IMR-90 (cell line): ENCODE results near the gene NAA60. TPM values are rescaled to one million over a fixed set of nuclear protein-coding genes. Genes with fewer than 3 reads are reported as not detected.

ENCODE experiments used
- ATAC-seq: fragments of 200-7000 bp; cut with Tn5 transposase; 2 replicates; pipeline ENCODE4 v1.9.1; 2020; ENCODE audit warnings: low read depth, mild to moderate bottlenecking, moderate library complexity
- BruUV-seq: library from RNA; stranded (reverse); fragments of 400-500 nt; replicated peaks from 2 replicates; lab custom pipeline; 2021; lab: Mats Ljungman, UMichigan
- CTCF ChIA-PET: fragments of 300-600 bp; formaldehyde crosslinking; extraction: SDS; loops from one replicate; lab custom pipeline; 2021; ENCODE audit warnings: antibody characterized with exemption; lab: Yijun Ruan, JAX
- POLR2A ChIA-PET: fragments of 300-600 bp; sonication (Branson Sonifier 250); formaldehyde crosslinking; loops from one replicate; lab custom pipeline; 2022; ENCODE audit warnings: antibody characterized with exemption; ENCODE audit not compliant: unreplicated experiment; lab: Charles Lee
- DNase-seq: peaks from one replicate; pipeline ENCODE4 v3.0.0; 2013
- H2AFZ ChIP-seq: replicated peaks from 2 replicates; pipeline ENCODE3; 2013; ENCODE audit warnings: low read length, mild to moderate bottlenecking; ENCODE audit not compliant: poor library complexity
- H2AK5ac ChIP-seq: 2 replicates; pipeline ENCODE4 v1.6.1; 2013; ENCODE audit warnings: low read depth, low read length, inconsistent platforms
- H2AK9ac ChIP-seq: replicated peaks from 2 replicates; pipeline ENCODE3; 2013; ENCODE audit warnings: mild to moderate bottlenecking, low read depth, low read length, moderate library complexity; ENCODE audit not compliant: poor library complexity
- H2BK120ac ChIP-seq: 2 replicates; pipeline ENCODE4 v1.6.1; 2013; ENCODE audit warnings: low read depth, low read length, inconsistent platforms
- H2BK15ac ChIP-seq: 3 replicates; pipeline ENCODE4 v1.6.1; 2013; ENCODE audit warnings: low read depth, low read length, inconsistent platforms
- H2BK20ac ChIP-seq: 2 replicates; pipeline ENCODE4 v1.6.1; 2013; ENCODE audit warnings: low read depth, mild to moderate bottlenecking, inconsistent platforms, low read length, moderate library complexity
- H2BK5ac ChIP-seq: 2 replicates; pipeline ENCODE4 v1.6.1; 2013; ENCODE audit warnings: mild to moderate bottlenecking, low read depth, low read length, inconsistent platforms; ENCODE audit not compliant: poor library complexity, severe bottlenecking
- H3K14ac ChIP-seq: replicated peaks from 2 replicates; pipeline ENCODE4 v1.6.1; 2013; ENCODE audit warnings: low read depth, low read length, inconsistent platforms
- H3K18ac ChIP-seq: 2 replicates; pipeline ENCODE4 v1.6.1; 2013; ENCODE audit warnings: low read depth, low read length, control low read depth
- H3K23ac ChIP-seq: 2 replicates; pipeline ENCODE4 v1.6.1; 2013; ENCODE audit warnings: low read depth, low read length, inconsistent platforms
- H3K27ac ChIP-seq: 2 replicates; pipeline ENCODE4 v1.5.1; 2013; ENCODE audit warnings: mild to moderate bottlenecking, control low read depth, low read length; ENCODE audit not compliant: insufficient read depth
- H3K27me3 ChIP-seq: 2 replicates; pipeline ENCODE4 v1.6.1; 2013; ENCODE audit warnings: low read length; ENCODE audit not compliant: control insufficient read depth, insufficient read depth
- H3K36me3 ChIP-seq: 2 replicates; pipeline ENCODE4 v1.6.1; 2013; ENCODE audit warnings: low read length, mixed read lengths; ENCODE audit not compliant: control insufficient read depth, insufficient read depth
- H3K4ac ChIP-seq: 2 replicates; pipeline ENCODE4 v1.6.1; 2013; ENCODE audit warnings: low read depth, low read length, inconsistent platforms
- H3K4me1 ChIP-seq: 2 replicates; pipeline ENCODE4 v1.6.1; 2013; ENCODE audit warnings: low read length, mixed read lengths; ENCODE audit not compliant: control insufficient read depth, insufficient read depth
- H3K4me2 ChIP-seq: 2 replicates; pipeline ENCODE4 v1.6.1; 2013; ENCODE audit warnings: low read depth, mild to moderate bottlenecking, control low read depth, low read length, moderate library complexity
- H3K4me3 ChIP-seq: 2 replicates; pipeline ENCODE4 v1.5.1; 2013; ENCODE audit warnings: low read depth, mild to moderate bottlenecking, control low read depth, low read length, moderate library complexity; ENCODE audit not compliant: insufficient read depth
- H3K56ac ChIP-seq: 2 replicates; pipeline ENCODE4 v1.6.1; 2013; ENCODE audit warnings: low read length, inconsistent platforms; ENCODE audit not compliant: insufficient read depth; ENCODE audit errors: extremely low read depth
- H3K79me1 ChIP-seq, 2 experiments: 2 replicates each; pipeline ENCODE4 v1.6.1; 2013; ENCODE audit warnings: low read length in 2 of 2, inconsistent platforms in 1 of 2, low read depth in 1 of 2
- H3K9ac ChIP-seq: 2 replicates; pipeline ENCODE4 v1.6.1; 2013; ENCODE audit warnings: low read depth, low read length, control low read depth
- H3K9me1 ChIP-seq: 2 replicates; pipeline ENCODE4 v1.6.1; 2013; ENCODE audit warnings: low read length, inconsistent platforms; ENCODE audit not compliant: insufficient read depth
- H3K9me3 ChIP-seq: 2 replicates; pipeline ENCODE4 v1.6.1; 2013; ENCODE audit warnings: low read length; ENCODE audit not compliant: control insufficient read depth, insufficient read depth
- H4K20me1 ChIP-seq: 2 replicates; pipeline ENCODE4 v1.6.1; 2013; ENCODE audit warnings: low read length, inconsistent platforms; ENCODE audit not compliant: insufficient read depth
- H4K5ac ChIP-seq: 2 replicates; pipeline ENCODE4 v1.6.1; 2013; ENCODE audit warnings: mild to moderate bottlenecking, low read depth, low read length, control low read depth
- H4K8ac ChIP-seq, 2 experiments: 2 replicates each; pipeline ENCODE4 v1.6.1; 2013; ENCODE audit warnings: low read depth in 2 of 2, low read length in 2 of 2, control low read depth in 1 of 2, inconsistent platforms in 1 of 2
- H4K91ac ChIP-seq: 2 replicates; pipeline ENCODE4 v1.6.1; 2013; ENCODE audit warnings: low read depth, low read length, inconsistent platforms; ENCODE audit not compliant: insufficient read depth
- CHD1 ChIP-seq: IDR thresholded peaks from 2 replicates; pipeline ENCODE4 v1.6.1; 2012; ENCODE audit warnings: low read depth, low read length, improper control_type of control experiment
- FOS ChIP-seq: fragments of 150-350 bp; IDR thresholded peaks from 2 replicates; pipeline ENCODE4 v1.6.1; 2016; ENCODE audit warnings: low read depth, low read length
- MAFK ChIP-seq: IDR thresholded peaks from 2 replicates; pipeline ENCODE4 v1.6.1; 2012; ENCODE audit warnings: low read depth, low read length, improper control_type of control experiment
- MAZ ChIP-seq: IDR thresholded peaks from 2 replicates; pipeline ENCODE4 v1.6.1; 2012; ENCODE audit warnings: low read depth, mild to moderate bottlenecking, low read length, improper control_type of control experiment, moderate library complexity, borderline replicate concordance
- NFE2L2 ChIP-seq: fragments of 150-350 bp; IDR thresholded peaks from 2 replicates; pipeline ENCODE4 v1.6.1; 2016; ENCODE audit warnings: low read depth, mild to moderate bottlenecking, low read length
- POLR2A ChIP-seq: IDR thresholded peaks from 2 replicates; pipeline ENCODE4 v1.6.1; 2012; ENCODE audit warnings: mild to moderate bottlenecking, low read depth, low read length
- USF2 ChIP-seq: fragments of 150-350 bp; IDR thresholded peaks from 2 replicates; pipeline ENCODE4 v1.6.1; 2017; ENCODE audit warnings: mild to moderate bottlenecking, antibody characterized with exemption, low read length, low read depth
- WGBS, 2 experiments: methylation state at CpG; one replicate each; pipeline versions ENCODE4 v1.1.5 to v1.1.7; 2013; ENCODE audit warnings: missing lambda C conversion rate in 2 of 2; ENCODE audit not compliant: insufficient read length in 1 of 2; ENCODE audit errors: extremely low coverage in 2 of 2; 5-methylcytosine and 5-hydroxymethylcytosine counted together
- dilution Hi-C: fragments of 300-500 bp; cut with HindIII; formaldehyde crosslinking; loops from one replicate; pipeline ENCODE4 v1.14.3; 2018; ENCODE audit warnings: low sequenced_read_pairs; ENCODE audit not compliant: unreplicated experiment
- in situ Hi-C: fragments of 300-500 bp; cut with MboI; formaldehyde crosslinking; loops from 3 replicates; pipeline ENCODE4 v1.14.3; 2019; ENCODE audit warnings: low sequenced_read_pairs, inconsistent platforms, mixed read lengths
- intact Hi-C: fragments of 100-400 bp; cut with micrococcal nuclease; formaldehyde crosslinking; loops from 2 replicates; pipeline ENCODE4 v1.10.0; 2022
- polyA plus RNA-seq, 3 experiments: library from polyadenylated mRNA; depleted of rRNA; stranded (reverse); fragments of >200 nt; gene quantifications; 2 replicates each; pipeline ENCODE4 v1.2.3, GENCODE V29; 2012; ENCODE audit warnings: low replicate concordance in 1 of 3
- total RNA-seq: library from RNA; depleted of rRNA; stranded (reverse); fragments of >200 nt; gene quantifications from 2 replicates; pipeline ENCODE4 v1.2.3, GENCODE V29; 2012
- TF ChIP-seq, protein P1 (sequence below): fragments of 150-350 bp; IDR thresholded peaks from 2 replicates; pipeline ENCODE4 v1.6.1; 2016; ENCODE audit warnings: low read depth, mild to moderate bottlenecking, low read length, moderate library complexity, borderline replicate concordance

NAA60 gene
- total and polyA plus RNA-seq, 2 of the 4 experiments (the other 2 are of a cell fraction) = 7.5 to 18.0 TPM

DNA sequence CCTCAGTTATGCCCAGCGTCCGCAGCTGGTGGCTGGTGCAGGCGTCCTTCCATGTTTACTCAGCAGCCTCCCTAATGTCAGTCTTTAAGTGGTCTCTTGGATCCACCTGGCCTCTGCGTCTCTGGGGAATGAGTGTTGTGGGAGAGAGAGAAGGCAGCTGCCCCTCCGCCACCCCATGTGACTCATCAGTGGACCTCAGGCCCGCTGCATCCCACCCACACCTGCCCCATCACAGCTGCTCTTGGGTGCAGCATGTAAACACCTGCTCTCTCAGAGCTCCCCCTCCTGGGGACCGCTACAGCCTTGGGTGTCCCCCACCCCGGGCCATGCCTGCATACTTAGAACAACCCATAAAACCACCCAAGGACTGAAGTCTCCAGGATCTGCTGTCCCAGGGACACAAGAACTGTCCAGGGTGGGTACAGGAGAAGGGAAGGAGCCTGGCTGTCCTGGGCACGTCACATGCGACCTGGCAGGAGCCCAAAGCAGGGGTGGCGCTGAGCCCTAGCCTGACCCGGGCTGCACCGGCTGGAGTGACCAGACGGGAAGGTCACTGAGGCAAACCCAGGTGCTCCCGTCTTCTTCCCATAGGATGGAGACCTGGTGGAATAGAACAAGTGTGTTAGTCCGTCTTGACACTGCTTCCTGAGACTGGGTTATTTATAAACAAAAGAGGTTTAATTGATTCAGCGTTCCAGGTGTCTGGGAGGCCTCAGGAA, 47.6 kb downstream of the NAA60 start (continued):
- no peak for TF ChIP-seq POLR2A

DNA sequence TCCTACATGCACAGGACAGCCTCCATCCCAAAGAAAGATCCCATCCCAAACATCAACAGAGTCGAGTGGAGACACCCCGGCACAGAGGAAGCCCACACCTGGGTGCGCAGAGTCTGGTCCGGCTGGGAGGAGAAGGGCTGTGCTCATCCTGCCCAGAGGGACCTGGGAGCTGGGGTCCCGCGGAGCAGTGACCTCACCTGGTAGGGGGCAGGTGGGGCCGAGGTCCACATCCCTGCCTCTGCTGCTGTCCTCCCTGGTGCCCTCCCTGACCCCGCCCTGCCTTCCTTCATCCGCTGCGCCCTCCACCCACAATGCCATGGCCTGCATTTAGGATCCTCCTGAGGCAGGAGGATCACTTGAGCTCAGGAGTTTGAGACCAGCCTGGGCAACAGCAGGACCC, 48.9 kb downstream of the NAA60 start:
- Histone ChIP-seq H4K5ac (no peak overlapping the region), H3K56ac (no peak overlapping the region), H3K18ac (no peak overlapping the region), H4K8ac (no peak overlapping the region), H2AK5ac (no peak overlapping the region), H3K23ac (no peak overlapping the region), H3K4me2 (no peak overlapping the region), H3K4me1 (no peaks in the 10 kb centered on the region), H2BK20ac (no peak overlapping the region), H3K9ac (no peak overlapping the region), H2BK120ac (no peak overlapping the region), H3K4me3 (no peak overlapping the region), H3K14ac (no peak overlapping the region), H3K4ac (no peak overlapping the region), H3K9me3 (no peaks in the 10 kb centered on the region), H2AFZ (no peak overlapping the region), H2BK5ac (no peak overlapping the region), H4K20me1 (no peaks in the 10 kb centered on the region), H3K27me3 (no peaks in the 10 kb centered on the region), H2BK15ac (no peak overlapping the region), H3K27ac (no peak overlapping the region), H3K79me1 (no peaks in the 10 kb centered on the region), H3K9me1 (peaks cover 3% of the 10 kb centered on the region; the same call in 1 of the 2 replicates), H2AK9ac (no peak overlapping the region), H3K36me3 (peaks cover 7% of the 10 kb centered on the region; the same call in 1 of the 2 replicates), H4K91ac (no peak overlapping the region)
- POLR2A ChIA-PET = no interaction called here
- intact Hi-C loops (no loop called here), in situ Hi-C loops (no loop called here), dilution Hi-C loops (no loop called here)
- no peak for ATAC-seq
- no TSS peak for BruUV-seq
- whole genome bisulfite sequencing, 2 experiments = 100% methylated on average over 3 of the region's 10 CpGs; no CpG with 5 or more reads in 1 of the 2 experiments
- CTCF ChIA-PET = no interaction called here
- TF ChIP-seq MAZ (no peak), NFE2L2 (no peak), MAFK (no peak), FOS (no peak), CHD1 (no peak), USF2 (no peak)
- TF ChIP-seq, protein P1, sequence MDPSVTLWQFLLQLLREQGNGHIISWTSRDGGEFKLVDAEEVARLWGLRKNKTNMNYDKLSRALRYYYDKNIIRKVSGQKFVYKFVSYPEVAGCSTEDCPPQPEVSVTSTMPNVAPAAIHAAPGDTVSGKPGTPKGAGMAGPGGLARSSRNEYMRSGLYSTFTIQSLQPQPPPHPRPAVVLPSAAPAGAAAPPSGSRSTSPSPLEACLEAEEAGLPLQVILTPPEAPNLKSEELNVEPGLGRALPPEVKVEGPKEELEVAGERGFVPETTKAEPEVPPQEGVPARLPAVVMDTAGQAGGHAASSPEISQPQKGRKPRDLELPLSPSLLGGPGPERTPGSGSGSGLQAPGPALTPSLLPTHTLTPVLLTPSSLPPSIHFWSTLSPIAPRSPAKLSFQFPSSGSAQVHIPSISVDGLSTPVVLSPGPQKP = no peak
- DNase-seq = no peak
